WTC11 (cell line): Measurements from ENCODE around the gene ZIC1. TPM values are rescaled to one million over a fixed set of nuclear protein-coding genes. Genes with fewer than 3 reads are reported as not detected.
A peak's percentile ranks its signal among the peaks of the same experiment; 100 is the strongest.

Source experiments
- ATAC-seq: fragments of 200-7000 bp; cut with Tn5 transposase; 2 replicates; pipeline ENCODE4 v1.10.0; 2021; ENCODE audit warnings: mild to moderate bottlenecking, moderate library complexity
- CTCF ChIA-PET: fragments of 300-600 bp; sonication (Branson Sonifier 250); formaldehyde crosslinking; loops from one replicate; lab custom pipeline; 2021; ENCODE audit warnings: antibody characterized with exemption; lab: Charles Lee
- POLR2A ChIA-PET: fragments of 350-600 bp; sonication (Branson Sonifier 250); formaldehyde crosslinking; loops from one replicate; lab custom pipeline; 2021; ENCODE audit warnings: antibody characterized with exemption; lab: Charles Lee
- DNase-seq: peaks from one replicate; pipeline ENCODE4 v3.0.0; 2021; ENCODE audit warnings: low spot score
- H3K27ac Mint-ChIP-seq: 2 replicates; pipeline ENCODE4 v1.8.0; 2021; ENCODE audit warnings: mixed read lengths
- H3K27me3 Mint-ChIP-seq: 2 replicates; pipeline ENCODE4 v1.8.0; 2021; ENCODE audit warnings: low read depth, mild to moderate bottlenecking, moderate library complexity, mixed read lengths
- H3K36me3 Mint-ChIP-seq: 2 replicates; pipeline ENCODE4 v1.8.0; 2021; ENCODE audit warnings: mixed read lengths
- H3K4me1 Mint-ChIP-seq: 2 replicates; pipeline ENCODE4 v1.8.0; 2022; ENCODE audit warnings: mixed read lengths
- H3K4me3 Mint-ChIP-seq: 2 replicates; pipeline ENCODE4 v1.8.0; 2021; ENCODE audit warnings: mild to moderate bottlenecking, moderate library complexity, mixed read lengths
- H3K9me3 Mint-ChIP-seq: 2 replicates; pipeline ENCODE4 v1.8.0; 2021; ENCODE audit warnings: mixed read lengths
- ELF4 ChIP-seq: sonication (generic); formaldehyde crosslinking; IDR thresholded peaks from 2 replicates; pipeline ENCODE4 v1.8.1; 2022; ENCODE audit warnings: low read depth, mild to moderate bottlenecking, moderate library complexity, missing genetic modification reagents
- ETV6 ChIP-seq: sonication (generic); formaldehyde crosslinking; IDR thresholded peaks from 2 replicates; pipeline ENCODE4 v1.8.1; 2022; ENCODE audit warnings: mild to moderate bottlenecking, missing genetic modification reagents
- GTF2I ChIP-seq: fragments of 250-450 bp; sonication (Bioruptor Pico); conservative IDR thresholded peaks from 2 replicates; pipeline ENCODE4 v1.4.0; 2021; ENCODE audit warnings: mild to moderate bottlenecking
- MYBL2 ChIP-seq: sonication (generic); formaldehyde crosslinking; IDR thresholded peaks from 2 replicates; pipeline ENCODE4 v1.8.1; 2023; ENCODE audit warnings: mild to moderate bottlenecking, moderate library complexity, missing genetic modification reagents
- SMAD3 ChIP-seq: sonication (generic); formaldehyde crosslinking; IDR thresholded peaks from 2 replicates; pipeline ENCODE4 v1.8.0; 2022; ENCODE audit warnings: missing genetic modification reagents, mild to moderate bottlenecking, borderline replicate concordance
- ZNF396 ChIP-seq: fragments of 250-450 bp; sonication (Bioruptor Pico); IDR thresholded peaks from 2 replicates; pipeline ENCODE4 v1.8.0; 2021; ENCODE audit warnings: mild to moderate bottlenecking, moderate library complexity, borderline replicate concordance
- ZNF416 ChIP-seq: fragments of 250-450 bp; sonication (Bioruptor Pico); IDR thresholded peaks from 2 replicates; pipeline ENCODE4 v1.9.0; 2021; ENCODE audit warnings: mild to moderate bottlenecking, inconsistent platforms
- total RNA-seq: library from RNA; stranded (reverse); gene quantifications from 3 replicates; pipeline ENCODE4 v1.2.3, GENCODE V29; 2021
- TF ChIP-seq, protein P1 (sequence below): sonication (generic); formaldehyde crosslinking; IDR thresholded peaks from 2 replicates; pipeline ENCODE4 v1.8.0; 2022; ENCODE audit warnings: mild to moderate bottlenecking, missing genetic modification reagents
- TF ChIP-seq, protein P2 (sequence below): sonication (generic); formaldehyde crosslinking; IDR thresholded peaks from 2 replicates; pipeline ENCODE4 v1.8.1; 2022; ENCODE audit warnings: low read depth, mild to moderate bottlenecking, moderate library complexity, missing genetic modification reagents, borderline replicate concordance
- TF ChIP-seq, protein P3 (sequence below): sonication (generic); formaldehyde crosslinking; IDR thresholded peaks from 2 replicates; pipeline ENCODE4 v1.8.0; 2023; ENCODE audit warnings: missing genetic modification reagents, mild to moderate bottlenecking, borderline replicate concordance
- TF ChIP-seq, protein P4 (sequence below): sonication (generic); formaldehyde crosslinking; IDR thresholded peaks from 2 replicates; pipeline ENCODE4 v1.8.1; 2022; ENCODE audit warnings: mild to moderate bottlenecking, moderate library complexity, missing genetic modification reagents

Gene ZIC1
- total RNA-seq, 1 experiment from 2014 or later: 59.7 TPM

DNA sequence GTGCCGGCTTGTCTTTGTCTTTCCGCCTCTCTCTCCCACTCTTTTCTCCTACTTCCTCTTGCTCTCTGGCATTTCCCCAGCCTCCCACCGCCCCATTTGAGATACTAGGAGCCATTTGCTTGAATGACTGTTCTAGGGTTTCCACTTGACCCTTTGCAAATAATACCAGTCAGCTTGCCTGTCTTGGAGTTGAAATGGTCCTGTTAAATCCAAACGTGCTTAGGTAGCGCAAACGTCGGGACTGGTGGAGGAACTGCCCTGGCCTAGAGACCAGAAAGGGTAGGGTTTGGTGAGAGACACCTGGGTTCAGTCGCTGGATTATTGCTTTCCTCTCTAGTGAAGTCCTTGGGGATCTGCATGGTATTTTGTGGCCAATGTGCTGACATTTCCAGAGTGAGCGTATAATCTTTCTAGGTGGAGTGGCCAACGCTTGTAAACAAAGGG is 10.6 kb downstream of the ZIC1 start:
- TF ChIP-seq, protein P1, sequence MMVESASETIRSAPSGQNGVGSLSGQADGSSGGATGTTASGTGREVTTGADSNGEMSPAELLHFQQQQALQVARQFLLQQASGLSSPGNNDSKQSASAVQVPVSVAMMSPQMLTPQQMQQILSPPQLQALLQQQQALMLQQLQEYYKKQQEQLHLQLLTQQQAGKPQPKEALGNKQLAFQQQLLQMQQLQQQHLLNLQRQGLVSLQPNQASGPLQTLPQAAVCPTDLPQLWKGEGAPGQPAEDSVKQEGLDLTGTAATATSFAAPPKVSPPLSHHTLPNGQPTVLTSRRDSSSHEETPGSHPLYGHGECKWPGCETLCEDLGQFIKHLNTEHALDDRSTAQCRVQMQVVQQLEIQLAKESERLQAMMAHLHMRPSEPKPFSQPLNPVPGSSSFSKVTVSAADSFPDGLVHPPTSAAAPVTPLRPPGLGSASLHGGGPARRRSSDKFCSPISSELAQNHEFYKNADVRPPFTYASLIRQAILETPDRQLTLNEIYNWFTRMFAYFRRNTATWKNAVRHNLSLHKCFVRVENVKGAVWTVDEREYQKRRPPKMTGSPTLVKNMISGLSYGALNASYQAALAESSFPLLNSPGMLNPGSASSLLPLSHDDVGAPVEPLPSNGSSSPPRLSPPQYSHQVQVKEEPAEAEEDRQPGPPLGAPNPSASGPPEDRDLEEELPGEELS (CRISPR knock-in tag): no peak
- no peak for TF ChIP-seq ELF4 (CRISPR knock-in tag)
- peak; percentile 4; the same call in 1 of the 2 replicates for TF ChIP-seq ETV6 (CRISPR knock-in tag)
- TF ChIP-seq, protein P2, sequence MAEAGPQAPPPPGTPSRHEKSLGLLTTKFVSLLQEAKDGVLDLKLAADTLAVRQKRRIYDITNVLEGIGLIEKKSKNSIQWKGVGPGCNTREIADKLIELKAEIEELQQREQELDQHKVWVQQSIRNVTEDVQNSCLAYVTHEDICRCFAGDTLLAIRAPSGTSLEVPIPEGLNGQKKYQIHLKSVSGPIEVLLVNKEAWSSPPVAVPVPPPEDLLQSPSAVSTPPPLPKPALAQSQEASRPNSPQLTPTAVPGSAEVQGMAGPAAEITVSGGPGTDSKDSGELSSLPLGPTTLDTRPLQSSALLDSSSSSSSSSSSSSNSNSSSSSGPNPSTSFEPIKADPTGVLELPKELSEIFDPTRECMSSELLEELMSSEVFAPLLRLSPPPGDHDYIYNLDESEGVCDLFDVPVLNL (CRISPR knock-in tag): no peak
- no peak for TF ChIP-seq GTF2I (CRISPR knock-in tag)
- no peak for TF ChIP-seq SMAD3 (CRISPR knock-in tag)
- no peak for TF ChIP-seq ZNF416 (CRISPR knock-in tag)
- no peak for TF ChIP-seq MYBL2
- TF ChIP-seq, all 79 proteins: peak for 1
- DNase-seq: no peak
- ChIA-PET POLR2A (no interaction called here), CTCF (interaction anchor here (1.7 to 6.3 kb wide), 5 partner anchors 11 to 62 kb away, joined by 10 to 40 read pairs (median 13); partner anchors contain the start of gene ZIC1)
- peak overlapping the region; percentile 73 for H3K4me3 Mint-ChIP-seq
- no peaks in the 10 kb centered on the region for H3K36me3 Mint-ChIP-seq
- H3K27ac Mint-ChIP-seq: peak overlapping the region; percentile 72
- peaks cover 100% of the 10 kb centered on the region for H3K27me3 Mint-ChIP-seq
- no peaks in the 10 kb centered on the region for H3K9me3 Mint-ChIP-seq
- peaks cover 86% of the 10 kb centered on the region for H3K4me1 Mint-ChIP-seq
- ATAC-seq: no peak

DNA sequence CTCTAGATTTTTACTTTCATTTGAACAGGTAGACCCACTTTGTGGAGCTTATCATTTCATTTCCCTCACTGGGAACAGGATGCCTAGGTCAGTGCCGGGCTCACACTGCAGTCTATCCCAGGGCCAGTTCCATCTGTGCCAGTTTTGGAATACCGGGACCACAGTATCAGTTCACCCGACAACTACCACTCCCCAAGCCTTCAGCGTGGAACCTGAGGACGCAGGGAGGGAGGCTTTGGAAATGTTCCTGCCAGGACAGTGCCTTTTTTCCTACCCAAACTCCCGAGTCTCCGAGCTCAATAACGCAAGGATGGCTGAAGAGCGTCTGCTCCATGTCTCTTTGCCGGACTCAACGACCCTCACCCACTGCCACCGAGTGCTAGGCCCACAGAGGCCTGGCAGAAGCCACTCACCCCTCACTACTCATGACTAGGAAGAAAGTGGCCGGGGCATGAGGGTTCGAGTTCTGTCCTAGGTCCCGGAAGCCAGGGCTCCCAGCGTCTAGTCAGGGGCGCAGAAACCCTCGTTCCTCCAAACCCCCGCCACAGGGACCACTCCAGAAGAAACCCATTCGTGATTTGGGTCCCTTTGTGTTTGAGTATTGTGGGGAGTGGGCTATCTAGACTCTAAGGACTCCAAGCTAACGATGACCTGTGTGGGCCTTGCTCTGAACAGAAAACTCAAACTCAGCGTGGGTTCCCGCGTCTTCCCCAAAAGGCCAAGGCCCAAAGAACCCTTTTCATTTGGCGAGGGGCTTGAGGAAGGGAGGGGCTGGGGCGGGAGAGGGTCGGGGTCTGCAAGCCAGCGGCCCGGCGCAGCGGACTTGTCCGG is 11.4 kb downstream of the ZIC1 start:
- no peaks in the 10 kb centered on the region for H3K9me3 Mint-ChIP-seq
- H3K4me1 Mint-ChIP-seq: peaks cover 80% of the 10 kb centered on the region
- H3K27ac Mint-ChIP-seq: no peak overlapping the region
- CTCF ChIA-PET: interaction anchor here (0.9 to 6.3 kb wide), 7 partner anchors 12 to 196 kb away, joined by 3 to 40 read pairs (median 10); partner anchors contain the start of gene ZIC1
- ATAC-seq (no peak), DNase-seq (no peak)
- H3K36me3 Mint-ChIP-seq: no peaks in the 10 kb centered on the region
- H3K27me3 Mint-ChIP-seq: peaks cover 100% of the 10 kb centered on the region
- no peak for TF ChIP-seq ZNF396 (CRISPR knock-in tag)
- TF ChIP-seq, protein P3, sequence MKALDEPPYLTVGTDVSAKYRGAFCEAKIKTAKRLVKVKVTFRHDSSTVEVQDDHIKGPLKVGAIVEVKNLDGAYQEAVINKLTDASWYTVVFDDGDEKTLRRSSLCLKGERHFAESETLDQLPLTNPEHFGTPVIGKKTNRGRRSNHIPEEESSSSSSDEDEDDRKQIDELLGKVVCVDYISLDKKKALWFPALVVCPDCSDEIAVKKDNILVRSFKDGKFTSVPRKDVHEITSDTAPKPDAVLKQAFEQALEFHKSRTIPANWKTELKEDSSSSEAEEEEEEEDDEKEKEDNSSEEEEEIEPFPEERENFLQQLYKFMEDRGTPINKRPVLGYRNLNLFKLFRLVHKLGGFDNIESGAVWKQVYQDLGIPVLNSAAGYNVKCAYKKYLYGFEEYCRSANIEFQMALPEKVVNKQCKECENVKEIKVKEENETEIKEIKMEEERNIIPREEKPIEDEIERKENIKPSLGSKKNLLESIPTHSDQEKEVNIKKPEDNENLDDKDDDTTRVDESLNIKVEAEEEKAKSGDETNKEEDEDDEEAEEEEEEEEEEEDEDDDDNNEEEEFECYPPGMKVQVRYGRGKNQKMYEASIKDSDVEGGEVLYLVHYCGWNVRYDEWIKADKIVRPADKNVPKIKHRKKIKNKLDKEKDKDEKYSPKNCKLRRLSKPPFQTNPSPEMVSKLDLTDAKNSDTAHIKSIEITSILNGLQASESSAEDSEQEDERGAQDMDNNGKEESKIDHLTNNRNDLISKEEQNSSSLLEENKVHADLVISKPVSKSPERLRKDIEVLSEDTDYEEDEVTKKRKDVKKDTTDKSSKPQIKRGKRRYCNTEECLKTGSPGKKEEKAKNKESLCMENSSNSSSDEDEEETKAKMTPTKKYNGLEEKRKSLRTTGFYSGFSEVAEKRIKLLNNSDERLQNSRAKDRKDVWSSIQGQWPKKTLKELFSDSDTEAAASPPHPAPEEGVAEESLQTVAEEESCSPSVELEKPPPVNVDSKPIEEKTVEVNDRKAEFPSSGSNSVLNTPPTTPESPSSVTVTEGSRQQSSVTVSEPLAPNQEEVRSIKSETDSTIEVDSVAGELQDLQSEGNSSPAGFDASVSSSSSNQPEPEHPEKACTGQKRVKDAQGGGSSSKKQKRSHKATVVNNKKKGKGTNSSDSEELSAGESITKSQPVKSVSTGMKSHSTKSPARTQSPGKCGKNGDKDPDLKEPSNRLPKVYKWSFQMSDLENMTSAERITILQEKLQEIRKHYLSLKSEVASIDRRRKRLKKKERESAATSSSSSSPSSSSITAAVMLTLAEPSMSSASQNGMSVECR: no peak
- TF ChIP-seq, protein P4, sequence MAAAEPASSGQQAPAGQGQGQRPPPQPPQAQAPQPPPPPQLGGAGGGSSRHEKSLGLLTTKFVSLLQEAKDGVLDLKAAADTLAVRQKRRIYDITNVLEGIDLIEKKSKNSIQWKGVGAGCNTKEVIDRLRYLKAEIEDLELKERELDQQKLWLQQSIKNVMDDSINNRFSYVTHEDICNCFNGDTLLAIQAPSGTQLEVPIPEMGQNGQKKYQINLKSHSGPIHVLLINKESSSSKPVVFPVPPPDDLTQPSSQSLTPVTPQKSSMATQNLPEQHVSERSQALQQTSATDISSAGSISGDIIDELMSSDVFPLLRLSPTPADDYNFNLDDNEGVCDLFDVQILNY (CRISPR knock-in tag): no peak
- H3K4me3 Mint-ChIP-seq: peak overlapping the region; percentile 73
- POLR2A ChIA-PET: interaction anchor here (0.6 kb wide), 1 partner anchor 75 kb away, joined by 3 read pairs; no protein-coding TSS in a partner anchor
